Activated CD4-positive, alpha-beta T cell treated with anti-CD3 and anti-CD28 coated beads, Interleukin-2, Interleukin-6, amounts not matched to agents 100 ng/mL and 50 ng/mL, durations not matched to agents 16 hours and 8 hours (primary cell): Measurements from ENCODE around the gene HOXA9.

Experiments used
- DNase-seq: peaks from one replicate; pipeline ENCODE4 v3.0.0-alpha.2; 2020

The HOXA9 gene

GRCh38 chr7:27151931-27152815, 13.2 kb downstream of the HOXA9 start, which contains the start of gene HOXA3:
Gene HOXA3, minus strand, starts transcription at chr7:27152583. Its CDS starts 41,943 bp downstream, at chr7:27110640.
- DNase-seq = no peak

GRCh38 chr7:27151341-27151930, 13.9 kb downstream of the HOXA9 start:
- no peak for DNase-seq

DNA sequence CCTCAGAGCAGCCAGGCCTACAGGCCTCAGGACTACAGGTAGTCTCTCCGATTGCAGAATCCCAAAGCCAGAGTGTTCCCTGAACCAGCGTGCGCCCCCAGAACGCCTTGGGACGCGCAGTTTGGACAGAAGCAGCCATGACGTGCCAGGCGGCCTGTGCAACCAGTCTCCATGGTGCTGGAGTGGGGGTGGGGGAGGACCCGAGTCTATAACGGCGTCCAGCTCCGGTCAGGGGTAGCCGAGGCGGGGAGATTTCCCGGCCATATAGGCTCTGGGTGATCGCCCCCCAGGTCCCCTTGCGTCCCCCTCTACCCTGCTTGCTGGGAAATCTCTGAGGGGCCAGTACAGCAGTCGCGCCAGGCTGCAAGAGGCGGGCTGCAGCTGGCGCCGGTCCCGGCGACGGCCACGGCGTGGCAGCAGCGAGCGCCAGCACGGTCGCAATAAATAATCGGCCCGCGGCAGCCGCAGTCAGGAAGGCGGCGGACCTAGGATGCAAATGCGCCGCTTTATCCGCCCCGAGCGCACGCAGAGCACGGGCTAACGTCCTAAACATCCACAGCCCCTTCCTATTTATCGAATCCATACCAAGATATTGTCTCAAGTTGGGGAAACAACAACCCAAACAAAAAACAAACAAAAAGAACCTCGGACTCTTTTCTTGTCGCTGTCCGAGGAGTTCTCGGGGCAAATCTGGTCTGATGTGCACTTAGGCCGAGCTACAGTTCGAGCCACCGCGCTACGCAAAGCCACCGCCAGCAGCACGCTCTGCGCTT, 14.6 kb downstream of the HOXA9 start:
- DNase-seq = peak; percentile 75

- no peak for DNase-seq
These were observed 15.3 kb downstream of the HOXA9 start for GRCh38 chr7:27149842-27150567.

GRCh38 chr7:27148756-27149641, 16.3 kb downstream of the HOXA9 start:
- no peak for DNase-seq

DNA sequence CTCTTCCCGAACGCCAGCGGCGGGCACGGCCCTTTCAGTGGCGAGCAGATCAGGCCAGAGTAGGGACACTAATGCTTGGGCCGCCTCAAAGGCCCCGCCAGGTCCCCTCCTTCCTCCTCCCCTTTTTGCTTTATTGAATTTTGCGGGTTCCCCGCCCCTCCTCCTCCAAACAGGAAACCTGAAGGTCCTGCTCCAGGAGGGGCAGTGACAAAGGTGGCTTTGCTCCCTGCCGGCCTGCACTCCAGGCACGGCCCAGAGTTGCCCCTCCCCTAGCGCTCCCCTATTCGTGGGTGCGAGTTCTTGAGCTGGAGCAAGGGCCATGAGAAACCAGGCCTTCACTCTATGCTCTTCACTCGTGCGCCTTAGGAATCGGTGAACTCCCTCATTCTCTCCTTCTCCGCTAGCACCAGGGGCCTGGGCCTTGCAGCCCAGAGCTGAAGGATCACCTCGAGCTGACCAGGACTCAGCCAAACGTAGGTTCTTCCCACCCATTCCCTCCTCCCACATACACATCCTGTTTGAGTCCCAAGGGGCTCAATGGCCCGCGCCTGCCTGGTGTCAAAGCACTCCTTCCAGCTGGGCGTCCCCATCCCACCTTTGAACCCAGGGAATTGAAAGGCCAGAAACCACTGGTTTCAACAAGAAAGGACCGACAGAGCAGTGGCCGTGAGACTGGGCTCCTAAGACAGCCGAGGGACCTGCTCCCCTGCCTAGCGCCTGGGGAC, 17.1 kb downstream of the HOXA9 start:
- no peak for DNase-seq

DNA sequence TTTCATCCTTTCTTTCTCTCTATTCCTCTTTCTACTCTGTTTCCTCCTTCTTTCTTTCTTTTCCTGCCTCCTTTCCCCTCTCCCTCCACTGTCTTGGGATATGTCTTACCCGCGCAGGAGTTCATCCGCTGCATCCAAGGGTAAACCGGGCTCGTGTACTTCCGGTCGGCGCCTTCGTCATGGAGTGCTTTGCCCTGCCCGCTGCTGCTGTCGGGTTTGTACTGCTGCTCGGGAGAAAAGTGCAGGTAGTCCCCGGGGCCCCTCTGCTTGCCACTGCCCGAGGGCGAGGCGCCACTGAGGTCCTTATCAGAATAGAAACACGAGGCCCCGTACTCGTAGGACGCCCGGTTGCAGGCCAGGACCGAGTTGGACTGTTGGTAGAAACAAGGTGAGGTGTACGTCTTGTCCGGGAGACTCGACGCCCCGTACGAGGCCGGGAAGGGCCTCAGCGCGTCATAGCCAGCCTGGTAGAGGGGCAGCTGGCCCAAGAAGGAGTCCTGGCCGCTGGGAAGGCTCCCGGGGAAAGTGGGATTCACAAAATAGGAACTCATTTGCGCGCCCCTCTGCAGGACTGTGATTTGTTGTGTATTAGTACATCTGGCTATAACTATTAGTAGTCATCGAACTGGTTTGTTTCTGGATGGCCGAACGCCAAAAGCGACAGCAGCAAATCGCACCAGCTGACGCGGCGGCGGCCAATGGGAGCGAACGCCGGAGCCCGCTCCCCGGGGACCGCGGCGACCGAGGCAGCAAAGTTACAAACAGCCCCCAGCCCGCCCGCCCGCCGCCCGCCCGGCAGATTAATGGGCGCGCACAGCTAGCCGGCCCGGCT, 17.9 kb downstream of the HOXA9 start, which contains the start of gene HOXA6:
TSS of gene HOXA6 (minus strand) at position 576 of the 832 bp plus-strand sequence. CDS start at position 551, 25 bp downstream.
- no peak for DNase-seq

DNA sequence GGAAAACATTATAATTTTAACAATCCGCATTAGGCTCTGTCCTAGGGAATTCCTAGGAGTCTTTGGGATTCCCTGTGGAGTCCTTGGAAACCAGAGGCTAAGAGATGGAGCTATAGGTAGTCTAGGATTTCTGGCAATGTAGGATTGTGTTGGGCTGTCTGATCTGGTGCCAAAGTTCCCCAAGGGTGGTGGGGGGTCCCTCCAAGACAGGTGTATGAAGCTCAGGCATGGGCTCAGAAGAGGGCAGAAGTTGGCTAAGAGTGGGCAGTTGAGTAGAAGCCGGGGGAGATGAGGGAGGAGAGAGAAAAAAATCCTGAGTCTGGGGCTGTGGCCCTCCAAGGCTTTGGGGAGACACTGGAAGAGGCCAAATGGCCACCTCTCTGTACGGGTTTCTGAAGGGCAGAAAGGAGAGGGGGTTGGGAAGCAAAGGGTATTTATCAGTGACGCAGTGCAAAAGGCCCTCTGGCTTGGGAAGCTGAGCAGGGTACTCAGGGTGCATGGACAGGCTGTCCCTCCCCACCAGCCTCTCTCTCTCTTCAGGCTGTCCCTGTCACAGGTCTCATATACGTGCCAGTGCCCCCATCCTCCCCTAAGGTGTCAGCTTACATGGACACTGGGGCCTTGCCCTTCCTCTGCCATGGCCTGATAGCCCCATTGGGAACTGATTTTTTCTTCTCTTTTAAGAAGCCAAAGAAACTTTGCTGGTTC, 18.7 kb downstream of the HOXA9 start:
- no peak for DNase-seq

DNA sequence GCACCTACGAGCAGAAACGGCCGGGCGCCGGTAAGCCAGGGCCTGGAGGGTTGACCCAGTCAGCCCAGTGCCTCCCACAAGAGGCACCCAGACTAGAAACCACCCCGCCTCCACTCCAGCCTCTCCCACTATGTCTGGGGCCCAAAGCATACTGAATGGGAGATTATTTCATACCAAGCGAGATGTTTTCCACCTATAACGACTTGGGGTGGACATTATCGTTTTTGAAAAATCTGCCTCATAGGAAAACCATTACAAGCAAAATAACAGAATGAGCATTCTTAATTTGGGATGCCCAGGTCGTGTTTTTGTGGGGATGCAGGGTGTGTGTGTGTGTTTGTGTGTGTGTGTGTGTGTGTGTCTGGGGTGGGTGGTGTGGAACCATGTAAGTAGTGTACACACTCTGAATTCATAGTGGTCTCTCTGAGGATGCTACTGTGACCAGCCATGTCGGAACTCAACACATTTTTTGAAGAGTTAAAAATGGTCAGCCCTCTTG, 19.4 kb downstream of the HOXA9 start:
- no peak for DNase-seq

GRCh38 chr7:27145165-27145913, 20.0 kb downstream of the HOXA9 start:
- no peak for DNase-seq

DNA sequence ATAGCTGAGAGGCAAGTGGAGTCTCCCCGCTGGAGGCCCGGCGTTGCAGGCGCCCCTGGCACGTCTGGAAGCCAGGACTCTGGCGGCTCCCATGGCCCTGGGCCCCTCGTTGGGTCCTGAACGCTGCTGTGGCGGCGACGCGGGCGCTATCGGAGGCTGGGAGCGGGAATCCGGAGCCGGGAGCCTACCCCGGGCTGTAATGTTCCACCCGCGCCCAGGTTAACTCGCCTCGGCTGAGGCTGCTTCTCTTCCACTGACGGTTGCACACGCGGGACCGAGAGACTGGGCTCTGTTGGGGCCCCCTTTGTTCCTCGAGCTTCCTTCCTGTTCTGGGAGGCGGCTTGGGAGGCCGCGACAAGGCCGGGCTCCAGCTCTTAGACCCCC, 20.6 kb downstream of the HOXA9 start:
- no peak for DNase-seq

DNA sequence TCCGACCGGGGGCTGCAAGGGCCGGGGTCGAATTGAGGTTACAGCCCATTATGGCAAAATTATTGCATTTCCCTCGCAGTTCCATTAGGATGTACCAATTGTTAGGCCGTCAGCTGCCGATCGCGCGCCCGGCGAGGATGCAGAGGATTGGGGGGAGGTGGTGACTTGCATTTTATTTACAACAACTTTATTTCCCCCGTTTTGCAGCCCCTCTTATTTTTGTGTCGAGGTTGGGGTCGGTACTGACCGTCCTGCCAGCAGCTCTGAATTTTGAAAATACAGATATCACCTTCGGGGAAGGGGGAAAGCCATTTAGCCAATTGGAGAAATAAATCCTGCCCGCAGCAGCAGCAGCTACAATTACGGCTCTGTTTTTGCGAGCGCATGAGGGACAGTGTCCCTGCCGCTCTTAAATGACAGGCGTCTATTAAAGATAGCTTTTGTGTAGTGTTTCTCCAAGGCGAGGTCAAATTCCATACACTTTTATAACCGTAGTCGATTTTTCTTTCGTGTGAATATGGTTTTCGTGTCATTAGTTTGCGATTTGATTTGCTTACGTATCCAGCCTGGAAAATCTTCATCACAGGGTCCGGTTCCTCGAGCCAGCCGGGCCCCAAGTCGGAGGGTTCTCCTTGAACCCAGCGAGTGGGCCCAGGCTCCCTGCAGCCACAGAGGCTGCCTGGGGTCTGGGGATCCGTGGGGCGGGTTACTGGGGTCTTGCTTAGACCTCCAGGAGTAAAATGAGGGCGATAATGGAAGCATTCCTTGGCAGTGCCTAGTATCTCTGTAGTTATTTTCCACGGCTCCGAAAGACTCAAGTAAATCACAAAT, 21.2 kb downstream of the HOXA9 start:
- no peak for DNase-seq

DNA sequence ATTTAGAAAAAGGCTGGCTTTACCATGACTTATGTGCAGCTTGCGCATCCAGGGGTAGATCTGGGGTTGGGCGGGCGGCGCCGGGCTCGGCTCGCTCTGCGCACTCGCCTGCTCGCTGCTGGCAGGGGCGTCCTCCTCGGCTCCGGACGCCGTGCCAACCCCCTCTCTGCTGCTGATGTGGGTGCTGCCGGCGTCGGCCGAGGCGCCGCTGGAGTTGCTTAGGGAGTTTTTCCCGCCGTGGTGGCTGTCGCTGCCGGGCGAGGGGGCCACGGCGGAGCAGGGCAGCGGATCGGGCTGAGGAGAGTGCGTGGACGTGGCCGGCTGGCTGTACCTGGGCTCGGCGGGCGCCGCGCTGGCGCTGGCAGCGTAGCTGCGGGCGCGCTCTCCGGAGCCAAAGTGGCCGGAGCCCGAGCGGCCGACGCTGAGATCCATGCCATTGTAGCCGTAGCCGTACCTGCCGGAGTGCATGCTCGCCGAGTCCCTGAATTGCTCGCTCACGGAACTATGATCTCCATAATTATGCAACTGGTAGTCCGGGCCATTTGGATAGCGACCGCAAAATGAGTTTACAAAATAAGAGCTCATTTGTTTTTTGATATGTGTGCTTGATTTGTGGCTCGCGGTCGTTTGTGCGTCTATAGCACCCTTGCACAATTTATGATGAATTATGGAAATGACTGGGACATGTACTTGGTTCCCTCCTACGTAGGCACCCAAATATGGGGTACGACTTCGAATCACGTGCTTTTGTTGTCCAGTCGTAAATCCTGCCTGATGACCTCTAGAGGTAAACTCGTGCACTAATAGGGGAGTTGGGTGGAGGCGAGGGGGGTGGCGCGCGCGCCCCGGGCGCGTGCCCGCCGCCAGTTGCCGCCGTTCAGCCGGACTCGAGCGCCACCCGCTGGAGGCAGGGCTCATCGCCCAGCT, 22.1 kb downstream of the HOXA9 start, which contains the start of gene HOXA5:
TSS of gene HOXA5 (minus strand) at position 659 of the 927 bp plus-strand sequence. CDS start at position 585, 74 bp downstream.
- DNase-seq = no peak

DNA sequence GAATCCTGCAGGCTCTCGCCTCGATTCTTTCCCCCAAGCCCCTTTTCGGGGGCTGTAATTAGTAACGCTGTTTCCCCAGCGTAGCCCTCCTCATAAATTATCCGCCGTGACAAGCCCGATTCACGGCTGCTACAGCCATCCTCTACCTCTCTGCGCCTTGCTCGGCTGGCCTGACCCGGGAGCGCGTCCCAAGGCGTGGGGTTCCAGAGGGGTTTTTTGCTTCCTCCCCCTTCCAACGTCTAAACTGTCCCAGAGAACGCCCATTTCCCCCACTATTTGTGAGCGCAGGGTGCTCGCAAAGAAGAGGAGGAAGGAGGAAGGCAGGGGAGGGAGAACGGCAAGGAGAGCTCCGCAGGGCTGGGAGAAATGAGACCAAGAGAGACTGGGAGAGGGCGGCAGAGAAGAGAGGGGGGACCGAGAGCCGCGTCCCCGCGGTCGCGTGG, 22.7 kb downstream of the HOXA9 start:
- no peak for DNase-seq

GRCh38 chr7:27141923-27142579, 23.3 kb downstream of the HOXA9 start:
- no peak for DNase-seq
